Stimulated activated memory B cell treated with anti-CD40 and anti-IgM and Interleukin-4, amounts not matched to agents 10 μg/mL and 1 μg/mL and 100 μg/mL, for 72 hours (primary cell): ENCODE measurements around the gene POC1B.
A peak's percentile ranks its signal among the peaks of the same experiment; 100 is the strongest.

Experiments used
- ATAC-seq: fragments of 150-1000 bp; cut with Tn5 transposase; 2 replicates; pipeline ENCODE4 v1.10.0; 2021
- H3K27ac Mint-ChIP-seq: one replicate; pipeline ENCODE4 v1.8.0; 2022; ENCODE audit warnings: mild to moderate bottlenecking, mixed read lengths
- H3K27me3 Mint-ChIP-seq: one replicate; pipeline ENCODE4 v1.8.0; 2022; ENCODE audit warnings: mixed read lengths
- H3K36me3 Mint-ChIP-seq: one replicate; pipeline ENCODE4 v1.8.0; 2022; ENCODE audit warnings: mixed read lengths
- H3K4me1 Mint-ChIP-seq: one replicate; pipeline ENCODE4 v1.8.0; 2022; ENCODE audit warnings: mixed read lengths
- H3K4me3 Mint-ChIP-seq: one replicate; pipeline ENCODE4 v1.8.0; 2022; ENCODE audit warnings: mild to moderate bottlenecking, moderate library complexity, mixed read lengths
- H3K9me3 Mint-ChIP-seq: one replicate; pipeline ENCODE4 v1.8.0; 2022; ENCODE audit warnings: mixed read lengths

Gene POC1B

DNA sequence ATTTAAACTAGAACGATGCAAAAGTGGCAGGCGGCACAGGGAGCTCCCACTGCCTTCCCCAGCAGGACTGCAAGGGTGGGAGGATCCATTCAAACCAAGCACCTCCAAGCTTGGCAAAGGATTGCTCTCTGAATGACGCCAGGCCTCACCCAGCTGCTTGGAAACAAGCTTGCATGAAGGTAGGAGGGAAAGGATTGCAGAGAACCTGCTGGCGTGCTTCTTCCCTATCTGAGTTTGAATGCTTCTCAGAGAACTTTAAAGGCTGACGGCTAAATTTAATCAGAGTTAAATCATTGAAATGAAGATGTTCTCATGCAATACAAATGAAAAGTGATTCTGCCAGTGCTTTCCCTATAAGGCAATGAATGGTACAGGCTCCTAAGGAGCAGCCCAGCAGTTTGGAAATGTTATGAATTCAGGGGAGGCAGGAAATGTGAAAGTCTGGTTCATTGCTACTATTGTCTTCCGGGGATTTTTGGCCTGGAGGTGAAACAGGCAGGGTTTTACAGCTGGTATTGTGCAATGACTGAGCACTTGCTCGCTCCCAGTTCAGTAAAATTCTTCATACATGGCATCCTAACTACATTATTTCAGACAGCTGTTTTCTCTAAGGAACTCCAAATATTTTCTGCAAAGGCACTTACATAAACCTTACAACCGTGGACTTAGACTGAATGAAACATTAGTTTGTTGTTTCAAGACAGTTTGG, 141.6 kb downstream of the POC1B start:
- H3K9me3 Mint-ChIP-seq = no peaks in the 10 kb centered on the region
- no peaks in the 10 kb centered on the region for H3K36me3 Mint-ChIP-seq
- H3K27me3 Mint-ChIP-seq = peaks cover 5% of the 10 kb centered on the region
- no peaks in the 10 kb centered on the region for H3K4me1 Mint-ChIP-seq
- ATAC-seq = no peak
- H3K27ac Mint-ChIP-seq = no peak overlapping the region
- H3K4me3 Mint-ChIP-seq = no peak overlapping the region

DNA sequence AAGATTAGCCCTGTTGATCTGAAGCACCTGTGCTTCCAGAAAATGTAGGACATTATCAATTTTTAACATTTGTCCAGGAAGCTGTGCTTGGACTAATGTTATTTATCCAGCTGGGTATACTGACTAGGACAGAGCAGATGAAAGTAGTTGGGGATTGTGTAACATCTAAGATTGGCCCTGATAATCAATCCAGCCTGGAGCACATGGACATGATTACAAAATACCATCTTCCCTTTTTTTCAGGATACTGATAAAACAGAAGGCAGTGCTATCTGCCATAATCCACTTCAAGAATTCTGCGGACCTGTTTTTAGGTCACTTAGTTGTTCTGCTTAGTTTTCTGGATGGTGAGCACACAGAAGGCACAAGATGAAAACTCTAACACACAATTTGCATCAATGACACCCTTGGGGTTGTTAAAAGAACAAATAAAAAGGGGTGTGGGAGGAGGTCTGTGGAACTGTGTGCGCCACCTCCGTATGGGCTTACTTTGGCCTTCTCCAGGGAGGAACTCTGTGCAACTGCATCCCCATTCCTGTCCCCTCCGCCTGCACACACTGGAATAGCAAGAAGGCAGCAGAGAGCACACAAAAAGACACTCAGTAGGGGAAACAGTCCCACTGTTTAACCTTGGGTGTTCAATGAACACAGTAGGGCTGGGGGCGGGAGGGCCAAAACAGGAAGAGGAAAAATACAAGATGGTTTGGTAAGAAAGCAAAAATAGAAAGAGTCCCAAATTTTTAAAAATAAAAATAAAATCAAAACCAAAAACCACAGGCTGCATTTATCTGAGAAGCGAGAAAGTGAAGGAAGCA, 142.4 kb downstream of the POC1B start:
- ATAC-seq = no peak
- Mint-ChIP-seq H3K4me1 (no peaks in the 10 kb centered on the region), H3K27me3 (peaks cover 5% of the 10 kb centered on the region), H3K9me3 (no peaks in the 10 kb centered on the region), H3K36me3 (no peaks in the 10 kb centered on the region), H3K27ac (no peak overlapping the region), H3K4me3 (no peak overlapping the region)

DNA sequence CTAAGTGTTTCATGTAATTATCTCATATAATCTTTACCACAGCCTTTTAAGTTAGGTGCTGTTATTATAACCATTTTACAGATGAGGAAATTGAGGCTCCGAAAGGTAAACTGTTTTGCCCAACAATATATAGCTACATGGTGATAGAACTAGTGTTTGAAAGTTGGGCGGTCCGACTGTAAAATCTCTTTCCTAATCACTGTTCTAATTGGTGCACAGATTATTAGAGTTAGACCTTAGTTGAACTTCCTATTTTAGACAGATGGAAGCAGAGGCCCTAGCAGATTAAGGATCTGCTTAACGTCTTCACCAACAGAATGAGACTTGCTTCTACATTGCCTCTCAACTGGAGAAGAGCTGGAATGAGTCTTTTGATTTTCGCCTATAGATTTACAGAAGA, 143.5 kb downstream of the POC1B start:
- H3K4me1 Mint-ChIP-seq = no peaks in the 10 kb centered on the region
- H3K27ac Mint-ChIP-seq = no peak overlapping the region
- no peak overlapping the region for H3K4me3 Mint-ChIP-seq
- no peaks in the 10 kb centered on the region for H3K9me3 Mint-ChIP-seq
- peaks cover 5% of the 10 kb centered on the region for H3K27me3 Mint-ChIP-seq
- ATAC-seq = no peak
- peaks cover 6% of the 10 kb centered on the region for H3K36me3 Mint-ChIP-seq

DNA sequence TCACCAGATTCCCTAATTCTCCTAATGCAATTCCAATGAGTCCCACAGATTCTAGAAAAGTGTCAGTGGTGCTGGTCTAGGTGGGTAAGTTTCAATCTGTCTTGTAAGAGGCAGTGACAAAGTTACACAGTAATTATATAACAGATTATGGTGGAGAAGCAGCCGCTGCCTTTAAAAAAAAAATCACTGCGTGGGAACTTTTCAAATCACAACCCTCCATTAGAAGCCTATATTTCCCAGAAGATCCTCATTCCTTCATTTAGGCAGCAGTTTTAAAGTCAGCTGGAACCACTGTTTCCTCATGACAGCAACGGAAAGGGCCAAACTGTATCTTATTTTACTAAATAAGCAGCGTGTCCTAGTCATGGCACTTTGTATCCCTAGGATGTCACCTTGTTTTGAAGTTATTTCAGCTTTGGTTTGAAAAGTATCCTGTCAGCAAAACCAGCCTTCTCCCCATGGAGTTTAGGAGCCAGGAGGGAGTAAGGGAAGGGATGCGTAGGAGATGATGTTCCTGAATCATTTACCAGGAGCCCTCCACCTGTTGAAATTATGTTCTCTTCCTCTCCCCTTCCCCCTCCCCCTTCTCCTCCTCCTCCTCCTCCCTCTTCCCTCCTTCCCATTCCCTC, 145.9 kb downstream of the POC1B start:
- Mint-ChIP-seq H3K4me1 (no peaks in the 10 kb centered on the region), H3K36me3 (peaks cover 6% of the 10 kb centered on the region), H3K27me3 (peaks cover 5% of the 10 kb centered on the region), H3K9me3 (no peaks in the 10 kb centered on the region), H3K27ac (no peak overlapping the region), H3K4me3 (no peak overlapping the region)
- no peak for ATAC-seq

DNA sequence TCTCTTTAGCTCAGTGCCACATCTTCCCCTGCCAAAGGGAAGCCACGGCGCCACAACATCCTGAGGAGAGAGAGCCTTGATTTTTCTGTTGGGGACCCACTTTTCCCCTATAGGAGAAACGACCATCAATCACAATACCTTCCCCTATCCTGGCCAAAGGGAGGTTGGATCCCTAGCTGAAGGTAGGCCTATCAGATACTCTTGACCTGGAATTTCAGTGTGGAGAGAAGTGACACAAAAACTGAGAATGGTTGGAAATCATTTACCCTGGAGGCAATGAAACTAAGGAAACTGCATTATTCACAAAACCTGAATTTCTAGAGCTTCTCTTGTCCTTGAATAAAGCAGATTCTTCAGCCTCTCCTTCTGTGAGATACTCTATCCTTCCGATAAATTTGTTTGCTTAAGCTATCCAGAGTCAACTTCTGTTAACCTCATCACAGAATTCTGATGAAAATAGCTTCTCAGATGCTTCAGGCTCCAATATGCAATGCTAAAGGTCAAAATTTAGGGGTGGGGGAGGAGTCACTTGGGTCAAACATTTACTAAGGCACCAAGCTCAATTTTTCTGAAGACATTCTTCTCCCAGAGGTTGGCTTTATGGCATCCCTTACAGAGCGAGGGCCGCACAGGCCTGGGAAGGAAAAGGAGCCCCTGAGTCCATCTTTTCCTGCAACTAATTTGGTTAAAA, 146.6 kb downstream of the POC1B start:
- Mint-ChIP-seq H3K9me3 (no peaks in the 10 kb centered on the region), H3K4me1 (no peaks in the 10 kb centered on the region)

DNA sequence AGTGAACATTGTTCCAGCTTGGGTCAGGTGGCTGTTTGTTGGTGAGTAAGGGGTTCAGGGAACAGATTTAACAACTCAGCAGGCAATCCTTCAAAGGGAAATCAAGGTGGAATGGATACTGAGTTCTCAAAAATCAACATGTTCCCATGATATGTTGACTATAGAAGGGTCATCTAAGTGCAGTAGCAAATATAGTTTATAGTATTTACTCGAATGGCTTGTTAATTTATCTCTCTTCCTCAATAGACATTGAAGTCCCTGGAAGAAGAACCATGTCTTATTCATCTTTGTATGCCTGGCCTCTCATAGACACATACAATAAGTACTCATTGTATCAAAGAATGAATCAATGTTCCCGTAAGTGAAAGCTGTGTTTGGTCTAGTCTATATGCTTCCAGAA, 149.0 kb downstream of the POC1B start:
- Mint-ChIP-seq H3K27me3 (no peaks in the 10 kb centered on the region), H3K9me3 (no peaks in the 10 kb centered on the region), H3K4me1 (peaks cover 4% of the 10 kb centered on the region), H3K36me3 (peaks cover 6% of the 10 kb centered on the region), H3K27ac (no peak overlapping the region), H3K4me3 (no peak overlapping the region)
- no peak for ATAC-seq

More for the DNA sequence above, 146.6 kb downstream of the POC1B start:
- no peak overlapping the region for H3K4me3 Mint-ChIP-seq
- no peak overlapping the region for H3K27ac Mint-ChIP-seq
- no peak for ATAC-seq
- peaks cover 6% of the 10 kb centered on the region for H3K36me3 Mint-ChIP-seq
- peaks cover 5% of the 10 kb centered on the region for H3K27me3 Mint-ChIP-seq

DNA sequence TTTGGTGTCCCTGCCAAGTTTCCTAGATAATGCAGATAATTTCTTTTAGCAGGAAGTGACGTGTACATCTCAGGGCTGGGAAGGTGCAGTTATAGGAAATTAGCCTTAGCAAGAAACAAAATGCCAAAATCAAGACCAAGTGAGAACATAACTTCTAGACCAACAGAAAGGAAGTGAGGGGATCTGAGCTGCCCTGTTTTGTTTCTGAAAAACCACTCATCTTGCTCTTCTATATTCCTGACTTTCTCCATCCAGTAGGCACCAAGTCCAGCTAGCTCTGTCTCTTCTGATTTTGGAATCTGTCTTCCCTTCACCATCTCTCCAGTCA, 149.7 kb downstream of the POC1B start:
- no peak overlapping the region for H3K4me3 Mint-ChIP-seq
- H3K27me3 Mint-ChIP-seq = no peaks in the 10 kb centered on the region
- H3K4me1 Mint-ChIP-seq = peaks cover 4% of the 10 kb centered on the region
- peaks cover 6% of the 10 kb centered on the region for H3K36me3 Mint-ChIP-seq
- no peaks in the 10 kb centered on the region for H3K9me3 Mint-ChIP-seq
- no peak for ATAC-seq
- H3K27ac Mint-ChIP-seq = no peak overlapping the region

DNA sequence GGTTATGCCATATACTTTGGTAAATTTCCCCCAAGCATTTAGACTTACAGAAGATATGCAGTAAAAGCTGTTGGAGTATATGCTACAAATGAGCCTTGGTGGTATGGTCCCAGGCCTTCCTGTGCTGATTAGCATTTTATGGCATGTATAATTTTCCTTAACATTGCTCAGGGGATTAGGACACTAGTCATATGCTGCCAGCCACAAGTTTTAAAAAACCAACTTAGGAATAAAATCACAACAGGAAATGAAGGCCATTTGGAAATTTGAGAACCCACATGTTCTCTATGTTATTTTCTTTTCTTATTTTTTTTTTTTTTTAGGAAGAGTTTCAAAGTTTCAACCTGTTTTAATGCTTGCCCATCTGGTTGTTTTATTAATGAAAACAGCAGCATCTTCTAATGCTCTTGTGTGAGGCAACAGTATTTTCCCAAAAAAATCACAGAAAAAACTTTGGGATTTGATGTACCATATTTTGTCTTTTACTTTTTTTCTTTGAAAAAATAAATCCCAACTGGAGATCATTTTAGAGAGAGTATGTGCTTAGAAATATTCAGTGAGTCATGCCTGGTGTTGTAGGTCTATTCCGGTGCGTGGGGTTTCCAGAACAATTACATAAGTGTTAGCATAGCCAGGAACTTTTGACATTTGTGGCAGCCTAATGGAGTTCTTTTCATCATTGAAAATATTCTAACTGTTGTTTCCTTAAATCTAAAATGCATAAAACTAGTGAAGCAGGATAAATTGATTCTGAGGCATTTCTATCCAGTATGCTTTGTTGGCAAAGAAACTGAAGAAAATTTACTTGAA, 151.9 kb downstream of the POC1B start:
- Mint-ChIP-seq H3K4me3 (no peak overlapping the region), H3K4me1 (peaks cover 4% of the 10 kb centered on the region)
- no peak for ATAC-seq

DNA sequence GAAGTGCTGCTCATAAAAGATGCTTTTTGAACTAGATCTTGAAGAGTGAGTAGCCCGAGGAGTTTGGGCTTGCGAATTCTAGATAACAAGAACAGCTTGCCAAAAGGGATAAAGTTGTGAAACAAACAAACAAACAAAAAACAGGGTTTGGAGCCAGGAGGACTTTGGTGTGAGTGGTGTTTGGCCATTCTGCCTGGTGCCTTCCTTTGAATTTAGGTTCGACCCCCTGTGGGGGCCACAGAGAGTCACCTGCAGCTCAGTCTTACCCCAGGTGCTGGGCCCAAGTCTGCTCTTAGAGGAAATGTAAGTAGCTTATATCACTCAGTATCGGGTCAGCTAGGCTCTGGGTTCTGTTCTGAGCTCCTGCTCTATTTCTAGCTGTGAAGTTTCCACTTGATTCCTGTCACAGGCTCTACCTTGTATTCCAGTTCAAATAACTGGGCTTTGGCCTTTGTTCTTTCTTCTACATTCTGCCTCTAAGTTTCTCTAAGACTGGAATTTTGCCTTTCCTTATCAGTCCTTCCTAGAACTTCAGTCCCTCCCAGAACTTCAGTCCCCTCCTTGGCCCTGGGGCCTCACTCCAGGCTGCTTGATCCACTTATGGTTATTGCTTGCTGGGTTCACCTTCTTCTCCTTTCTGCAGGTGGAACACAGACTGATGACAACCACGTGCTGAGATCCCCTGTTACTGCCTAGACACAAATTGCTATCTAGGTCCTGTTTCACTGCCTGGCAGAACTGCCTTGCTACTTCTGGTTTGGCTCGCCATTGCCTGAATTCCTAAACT, 153.1 kb downstream of the POC1B start:
- Mint-ChIP-seq H3K4me3 (no peak overlapping the region), H3K36me3 (peaks cover 2% of the 10 kb centered on the region), H3K27ac (peak overlapping the region; percentile 7), H3K27me3 (no peaks in the 10 kb centered on the region), H3K4me1 (peaks cover 4% of the 10 kb centered on the region), H3K9me3 (no peaks in the 10 kb centered on the region)
- no peak for ATAC-seq

More for the DNA sequence above, 151.9 kb downstream of the POC1B start:
- Mint-ChIP-seq H3K9me3 (no peaks in the 10 kb centered on the region), H3K27me3 (no peaks in the 10 kb centered on the region), H3K27ac (no peak overlapping the region), H3K36me3 (peaks cover 6% of the 10 kb centered on the region)

DNA sequence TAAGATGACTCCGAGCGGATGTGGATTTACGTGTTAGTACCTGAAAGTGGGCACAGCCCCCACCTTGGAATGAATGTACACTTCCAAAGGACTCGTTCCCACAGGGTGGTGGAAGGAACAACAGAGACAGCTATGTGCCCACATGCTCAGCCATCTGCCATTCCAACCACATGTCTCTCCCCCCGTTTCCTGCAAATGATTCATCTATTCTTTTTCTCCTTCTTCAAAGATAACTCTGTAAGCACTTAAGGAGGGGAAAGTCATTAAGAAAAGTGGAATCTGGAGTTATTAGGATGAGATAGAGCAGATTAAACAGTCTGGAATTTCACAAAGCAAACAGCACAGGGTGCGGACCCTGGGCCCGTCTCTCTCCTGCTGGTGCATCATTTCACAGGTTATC, 155.0 kb downstream of the POC1B start:
- Mint-ChIP-seq H3K4me3 (no peak overlapping the region), H3K27ac (no peak overlapping the region), H3K36me3 (no peaks in the 10 kb centered on the region), H3K27me3 (no peaks in the 10 kb centered on the region), H3K9me3 (no peaks in the 10 kb centered on the region), H3K4me1 (peaks cover 4% of the 10 kb centered on the region)
- no peak for ATAC-seq

DNA sequence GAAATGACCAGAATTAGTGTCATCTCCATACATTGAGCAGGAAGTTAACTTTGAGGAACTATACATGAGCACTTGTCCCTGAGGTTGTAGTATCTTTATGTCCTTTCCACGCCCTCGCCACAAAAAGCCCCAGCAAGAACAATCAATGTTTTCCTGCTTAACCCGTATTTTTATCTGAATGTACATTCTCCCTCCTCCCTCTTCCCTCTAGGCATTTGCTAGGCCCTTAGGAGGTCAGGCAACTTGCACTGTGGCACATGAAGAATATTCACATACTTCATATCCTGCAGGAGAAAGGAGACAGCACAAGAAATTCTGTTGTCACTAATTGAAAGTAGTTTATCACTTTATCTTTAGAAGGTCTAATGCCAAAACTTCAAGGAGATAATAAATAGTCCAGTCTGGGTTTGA, 155.4 kb downstream of the POC1B start:
- peaks cover 4% of the 10 kb centered on the region for H3K4me1 Mint-ChIP-seq
- no peak for ATAC-seq
- H3K9me3 Mint-ChIP-seq = no peaks in the 10 kb centered on the region
- H3K27me3 Mint-ChIP-seq = no peaks in the 10 kb centered on the region
- no peak overlapping the region for H3K4me3 Mint-ChIP-seq
- no peaks in the 10 kb centered on the region for H3K36me3 Mint-ChIP-seq
- no peak overlapping the region for H3K27ac Mint-ChIP-seq
